Measurements from ENCODE around the gene AFG1L.

AFG1L gene

GRCh38 chr6:108330806-108331205, 36.0 kb downstream of the AFG1L start:
- TF ChIP-seq CTCF (IDR thresholded peaks at IDR 0.05; ENCODE audit: extremely low read depth, insufficient read depth, missing control alignments), result no peak
- no peak for DNase-seq (ENCODE audit: low spot score)
- in situ Hi-C loops (cut with MboI; ENCODE audit: low pct_unique_long_range_greater_than_20kb, low sequenced_read_pairs, unreplicated experiment), result no loop called here

GRCh38 chr6:108331982-108332381, 37.1 kb downstream of the AFG1L start:
- no peak for DNase-seq (ENCODE audit: low spot score)
- no peak for TF ChIP-seq CTCF (IDR thresholded peaks at IDR 0.05; ENCODE audit: extremely low read depth, insufficient read depth, missing control alignments)
- in situ Hi-C loops (cut with MboI; ENCODE audit: low pct_unique_long_range_greater_than_20kb, low sequenced_read_pairs, unreplicated experiment), result no loop called here

GRCh38 chr6:108336971-108337370, 42.1 kb downstream of the AFG1L start:
- DNase-seq (ENCODE audit: low spot score), result no peak
- in situ Hi-C loops (cut with MboI; ENCODE audit: low pct_unique_long_range_greater_than_20kb, low sequenced_read_pairs, unreplicated experiment), result no loop called here
- TF ChIP-seq CTCF (IDR thresholded peaks at IDR 0.05; ENCODE audit: extremely low read depth, insufficient read depth, missing control alignments), result no peak

- TF ChIP-seq CTCF (IDR thresholded peaks at IDR 0.05; ENCODE audit: extremely low read depth, insufficient read depth, missing control alignments), result no peak
- in situ Hi-C loops (cut with MboI; ENCODE audit: low pct_unique_long_range_greater_than_20kb, low sequenced_read_pairs, unreplicated experiment), result no loop called here
- DNase-seq (ENCODE audit: low spot score), result no peak
These were observed 42.9 kb downstream of the AFG1L start for GRCh38 chr6:108337721-108338120.

GRCh38 chr6:108341372-108341771, 46.5 kb downstream of the AFG1L start:
- TF ChIP-seq CTCF (IDR thresholded peaks at IDR 0.05; ENCODE audit: extremely low read depth, insufficient read depth, missing control alignments), result no peak
- in situ Hi-C loops (cut with MboI; ENCODE audit: low pct_unique_long_range_greater_than_20kb, low sequenced_read_pairs, unreplicated experiment), result no loop called here
- DNase-seq (ENCODE audit: low spot score), result no peak

GRCh38 chr6:108343894-108344293, 49.0 kb downstream of the AFG1L start:
- in situ Hi-C loops (cut with MboI; ENCODE audit: low pct_unique_long_range_greater_than_20kb, low sequenced_read_pairs, unreplicated experiment), result no loop called here
- no peak for TF ChIP-seq CTCF (IDR thresholded peaks at IDR 0.05; ENCODE audit: extremely low read depth, insufficient read depth, missing control alignments)
- DNase-seq (ENCODE audit: low spot score), result no peak

Measured in GM13977 (cell line).